GM18870 (cell line): Measurements from ENCODE around the gene CACNA1I.

Source experiments
- ATAC-seq: cut with Tn5 transposase; IDR thresholded peaks from one replicate; pipeline ENCODE4 v1.9.1; 2021; ENCODE audit warnings: moderate library complexity; ENCODE audit not compliant: unreplicated experiment

Gene CACNA1I

DNA sequence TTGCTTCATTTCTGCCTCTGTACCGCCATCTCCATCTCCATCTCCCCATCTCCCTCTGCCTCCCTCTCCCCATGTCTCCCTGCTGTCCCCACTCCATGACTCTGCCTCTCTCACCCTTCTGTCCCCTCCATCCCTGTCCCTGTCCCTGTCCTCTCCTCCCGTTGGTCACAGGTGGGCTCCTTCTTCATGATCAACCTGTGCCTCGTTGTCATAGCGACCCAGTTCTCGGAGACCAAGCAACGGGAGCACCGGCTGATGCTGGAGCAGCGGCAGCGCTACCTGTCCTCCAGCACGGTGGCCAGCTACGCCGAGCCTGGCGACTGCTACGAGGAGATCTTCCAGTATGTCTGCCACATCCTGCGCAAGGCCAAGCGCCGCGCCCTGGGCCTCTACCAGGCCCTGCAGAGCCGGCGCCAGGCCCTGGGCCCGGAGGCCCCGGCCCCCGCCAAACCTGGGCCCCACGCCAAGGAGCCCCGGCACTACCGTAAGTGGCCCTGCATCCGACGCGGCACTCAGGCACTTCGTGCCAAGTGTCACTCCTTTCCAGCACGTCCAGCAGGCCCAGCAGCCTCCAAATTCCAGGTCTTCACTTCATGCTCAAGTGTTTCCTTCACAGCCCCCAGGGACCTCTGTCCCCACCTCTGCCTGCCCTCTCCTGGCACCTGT lies 76.0 kb downstream of the CACNA1I start:
- ATAC-seq: no peak

DNA sequence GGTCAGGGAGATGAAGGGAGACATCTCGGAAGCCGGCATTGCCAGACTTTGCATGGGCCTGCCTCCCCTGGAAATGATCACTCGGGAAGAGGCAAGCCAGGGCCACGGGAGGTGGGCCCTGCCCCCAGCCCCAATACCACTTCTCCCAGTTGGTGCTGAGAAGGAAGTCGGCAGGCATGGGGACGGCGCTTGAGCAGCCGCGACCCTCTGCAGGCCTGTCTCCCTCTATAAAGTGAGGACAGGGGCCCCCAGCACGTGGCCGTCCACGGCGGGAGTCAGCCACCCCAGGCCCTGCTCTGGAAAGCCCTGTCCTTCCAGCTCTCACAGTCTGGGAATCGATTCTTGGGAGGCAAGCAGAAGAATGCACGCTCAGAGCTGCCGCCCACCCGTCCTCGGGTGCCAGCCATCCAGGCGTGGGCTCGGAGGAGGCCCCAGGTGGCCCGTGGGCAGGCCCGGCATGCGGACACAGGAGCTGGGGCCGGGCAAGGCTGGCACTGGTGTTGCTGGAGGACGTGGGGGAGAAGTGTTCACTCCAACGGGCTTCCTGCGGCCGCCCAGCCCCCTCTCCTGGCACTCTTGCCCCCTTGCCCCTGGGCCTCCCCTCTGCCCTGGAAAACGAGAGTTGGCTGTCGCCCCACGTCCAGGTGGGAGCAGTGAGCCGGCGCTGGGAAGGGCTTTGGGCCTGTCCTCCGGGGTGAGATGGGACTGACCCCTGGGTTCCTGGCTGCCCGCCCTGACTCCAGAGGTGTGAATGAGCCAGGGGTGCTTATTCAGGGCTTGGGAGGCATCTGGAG lies 77.5 kb downstream of the CACNA1I start:
- no peak for ATAC-seq

GRCh38 chr22:39648630-39648950 lies 78.0 kb downstream of the CACNA1I start:
- ATAC-seq: no peak

DNA sequence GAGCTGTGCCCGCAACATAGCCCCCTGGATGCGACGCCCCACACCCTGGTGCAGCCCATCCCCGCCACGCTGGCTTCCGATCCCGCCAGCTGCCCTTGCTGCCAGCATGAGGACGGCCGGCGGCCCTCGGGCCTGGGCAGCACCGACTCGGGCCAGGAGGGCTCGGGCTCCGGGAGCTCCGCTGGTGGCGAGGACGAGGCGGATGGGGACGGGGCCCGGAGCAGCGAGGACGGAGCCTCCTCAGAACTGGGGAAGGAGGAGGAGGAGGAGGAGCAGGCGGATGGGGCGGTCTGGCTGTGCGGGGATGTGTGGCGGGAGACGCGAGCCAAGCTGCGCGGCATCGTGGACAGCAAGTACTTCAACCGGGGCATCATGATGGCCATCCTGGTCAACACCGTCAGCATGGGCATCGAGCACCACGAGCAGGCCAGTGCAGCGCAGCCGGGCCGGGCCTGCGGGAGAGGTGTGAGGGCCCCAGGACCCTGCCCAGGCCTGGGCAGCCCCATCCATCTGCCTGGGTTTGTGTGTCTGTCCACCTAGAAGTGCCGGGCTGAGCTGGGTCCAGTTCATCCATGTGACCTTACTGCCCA lies 79.0 kb downstream of the CACNA1I start:
- ATAC-seq: no peak

DNA sequence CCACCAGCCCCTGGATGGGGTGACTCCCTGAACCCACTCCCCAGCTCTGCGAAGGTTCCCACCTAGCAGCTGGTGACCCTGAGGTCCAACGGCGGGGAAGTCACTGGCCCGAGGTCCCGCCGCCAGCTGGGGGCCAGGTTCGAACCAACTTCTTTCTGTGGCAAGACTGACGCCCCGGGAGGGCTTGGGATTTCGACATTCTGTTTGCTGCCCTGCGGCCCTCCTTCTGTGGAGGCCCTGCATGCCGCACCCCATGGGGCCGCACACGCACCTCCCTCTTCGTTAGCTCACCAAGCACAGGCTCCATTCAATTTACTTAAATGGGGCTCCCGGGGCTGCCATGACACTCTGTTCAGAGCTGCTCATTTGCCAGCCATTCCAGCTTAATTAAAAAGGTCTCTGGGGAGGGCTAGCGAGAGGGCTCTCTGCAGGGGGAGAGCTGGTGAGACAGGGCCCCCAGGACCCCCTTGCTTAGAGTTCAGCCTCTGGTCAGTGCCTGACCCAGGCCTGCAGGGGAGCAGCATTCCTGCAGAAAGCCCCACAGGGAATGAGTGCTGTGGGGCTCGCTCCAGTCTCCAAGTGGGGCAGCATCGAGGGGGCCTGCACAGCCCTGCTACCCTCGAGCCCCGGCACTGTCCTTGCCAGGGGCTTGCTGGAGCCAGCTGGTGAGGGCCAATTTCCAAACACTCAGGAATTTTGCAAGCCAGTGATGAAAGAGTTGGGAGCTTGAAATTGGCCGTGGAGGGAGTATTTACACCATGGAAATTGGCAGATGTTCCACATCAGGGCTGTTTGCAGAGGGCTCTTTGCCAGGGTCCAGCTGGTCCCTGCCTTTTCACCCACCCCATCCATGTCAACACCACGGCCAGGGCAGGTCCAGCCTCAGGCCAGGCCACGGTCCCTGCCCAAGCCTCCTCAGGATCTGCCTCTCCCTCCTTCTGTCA lies 80.8 kb downstream of the CACNA1I start:
- ATAC-seq: no peak

DNA sequence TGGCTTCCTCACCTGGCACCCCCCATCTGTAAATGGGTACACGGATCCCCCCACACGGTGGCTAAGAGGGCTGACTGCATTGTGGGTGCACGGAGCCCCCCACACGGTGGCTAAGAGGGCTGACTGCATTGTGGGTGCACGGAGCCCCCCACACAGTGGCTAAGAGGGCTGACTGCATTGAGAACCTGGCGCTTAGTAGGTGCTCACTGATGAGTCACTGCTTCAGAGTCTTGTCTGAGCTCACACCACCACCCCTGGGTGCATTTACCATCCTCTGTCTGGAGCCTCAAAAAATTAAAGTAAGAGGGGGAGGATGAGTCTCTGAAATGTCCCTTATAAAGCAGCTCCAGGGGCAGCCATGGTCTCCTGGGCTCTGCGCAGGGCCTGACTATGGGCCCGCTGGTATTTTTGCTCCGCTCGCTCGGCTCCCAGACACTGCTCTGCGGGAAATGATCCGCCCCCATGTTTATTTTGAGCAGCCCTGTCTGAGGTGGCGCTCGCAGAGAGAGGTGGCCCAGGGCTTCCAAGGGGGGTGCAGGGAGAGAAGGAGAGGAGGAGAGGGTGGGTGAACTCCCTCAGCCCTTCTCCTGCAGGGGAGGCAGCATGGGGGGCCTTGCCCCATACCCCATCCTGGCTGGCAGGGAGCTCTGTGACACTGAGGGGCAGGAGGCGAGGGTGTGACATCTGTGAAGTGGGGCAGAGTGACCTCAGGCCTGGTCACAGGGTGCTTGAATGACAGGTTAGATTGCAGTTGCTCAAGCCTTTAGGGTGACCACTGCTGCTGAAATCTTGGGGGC lies 82.6 kb downstream of the CACNA1I start:
- no peak for ATAC-seq

- no peak for ATAC-seq
These were observed 83.2 kb downstream of the CACNA1I start for GRCh38 chr22:39653787-39654077.

DNA sequence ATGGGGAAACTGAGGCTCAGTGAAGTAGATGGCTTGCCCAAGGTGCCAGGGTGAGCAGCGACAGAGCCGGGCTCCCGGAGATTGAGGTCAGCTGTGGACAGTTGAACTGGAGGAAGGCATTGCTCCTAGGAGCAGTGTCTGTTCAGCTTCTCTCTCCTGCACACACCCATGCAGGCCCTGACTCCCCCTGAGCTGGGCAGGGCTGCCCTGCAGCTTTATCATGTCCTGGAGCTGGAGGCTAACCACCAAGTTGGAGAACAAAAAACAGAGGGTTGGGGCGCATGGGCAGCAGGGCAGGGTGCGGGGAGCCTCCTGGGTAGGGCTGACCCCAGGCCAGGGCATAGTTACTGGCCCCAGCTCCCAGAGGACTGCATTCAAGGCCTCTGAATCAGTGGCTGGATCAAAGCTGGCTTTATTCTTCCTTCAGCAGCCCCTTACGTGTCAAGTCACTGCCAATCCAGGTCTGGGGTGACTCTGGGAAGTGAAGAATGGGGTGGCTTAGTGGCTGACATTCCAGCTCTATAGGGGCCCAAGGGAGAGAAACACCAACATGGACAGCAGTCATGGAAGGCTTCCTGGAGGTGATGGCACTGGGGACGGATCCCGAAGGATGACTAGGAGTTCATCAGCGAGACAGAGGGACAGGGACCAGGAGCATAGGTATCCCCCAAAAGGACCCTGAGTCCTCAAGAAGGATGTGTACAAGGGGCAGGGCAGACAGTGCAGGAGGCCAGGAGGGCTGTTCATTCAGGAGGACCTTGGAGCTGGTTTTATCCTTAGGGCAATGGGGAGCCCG lies 83.8 kb downstream of the CACNA1I start:
- no peak for ATAC-seq

GRCh38 chr22:39655004-39655579 lies 84.5 kb downstream of the CACNA1I start:
- no peak for ATAC-seq

- ATAC-seq: no peak
These were observed 85.3 kb downstream of the CACNA1I start for GRCh38 chr22:39655831-39656230.

GRCh38 chr22:39656495-39657490 lies 86.2 kb downstream of the CACNA1I start:
- ATAC-seq: no peak

- no peak for ATAC-seq
These were observed 87.8 kb downstream of the CACNA1I start for GRCh38 chr22:39658367-39658766.

- no peak for ATAC-seq
These were observed 88.4 kb downstream of the CACNA1I start for GRCh38 chr22:39658806-39659463.

DNA sequence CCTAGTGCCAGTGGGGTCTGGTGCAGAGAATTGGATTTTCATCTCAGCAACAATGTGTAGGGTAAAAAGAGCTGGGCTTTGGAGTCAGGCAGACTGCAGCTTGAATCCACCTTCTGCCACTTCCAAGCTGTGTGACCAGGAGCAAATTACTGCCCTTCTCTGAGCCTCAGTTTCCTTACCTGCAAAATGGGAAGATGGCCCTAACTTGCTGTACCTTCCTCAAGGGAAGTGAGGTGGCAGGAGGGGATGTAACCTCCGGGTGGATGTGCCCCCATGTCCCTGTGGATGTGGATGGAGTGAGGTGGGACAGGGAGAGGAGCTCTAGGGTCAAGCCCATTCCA lies 90.9 kb downstream of the CACNA1I start:
- ATAC-seq: no peak

DNA sequence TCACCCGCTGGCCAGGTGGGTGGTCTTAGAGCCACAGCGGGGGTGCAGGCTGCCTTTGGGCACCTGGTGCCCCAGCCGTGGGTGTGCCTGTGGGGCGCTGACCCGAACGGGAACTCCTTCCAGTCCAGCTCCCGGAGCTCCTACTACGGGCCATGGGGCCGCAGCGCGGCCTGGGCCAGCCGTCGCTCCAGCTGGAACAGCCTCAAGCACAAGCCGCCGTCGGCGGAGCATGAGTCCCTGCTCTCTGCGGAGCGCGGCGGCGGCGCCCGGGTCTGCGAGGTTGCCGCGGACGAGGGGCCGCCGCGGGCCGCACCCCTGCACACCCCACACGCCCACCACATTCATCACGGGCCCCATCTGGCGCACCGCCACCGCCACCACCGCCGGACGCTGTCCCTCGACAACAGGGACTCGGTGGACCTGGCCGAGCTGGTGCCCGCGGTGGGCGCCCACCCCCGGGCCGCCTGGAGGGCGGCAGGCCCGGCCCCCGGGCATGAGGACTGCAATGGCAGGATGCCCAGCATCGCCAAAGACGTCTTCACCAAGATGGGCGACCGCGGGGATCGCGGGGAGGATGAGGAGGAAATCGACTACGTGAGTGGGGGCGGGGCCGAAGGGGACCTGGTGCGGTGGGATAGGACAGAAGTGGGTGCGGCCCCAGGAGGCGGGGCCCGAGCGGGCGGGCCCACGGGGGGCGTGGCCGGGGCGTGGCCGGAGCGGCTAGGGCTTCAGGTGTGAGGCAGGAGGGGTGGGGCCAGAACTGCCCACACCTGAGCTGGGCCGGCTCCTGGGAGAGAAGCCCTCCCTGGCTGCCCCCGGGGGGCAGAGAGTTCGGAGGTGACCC lies 91.5 kb downstream of the CACNA1I start:
- no peak for ATAC-seq

GRCh38 chr22:39662686-39663052 lies 92.1 kb downstream of the CACNA1I start:
- no peak for ATAC-seq

- ATAC-seq: no peak
These were observed 93.2 kb downstream of the CACNA1I start for GRCh38 chr22:39663751-39664150.
